ENCODE measurements around the gene PTPRM. TPM values are rescaled to one million over a fixed set of nuclear protein-coding genes. Genes with fewer than 3 reads are reported as not detected.

The PTPRM gene
- total and polyA plus RNA-seq, 4 donors, result 9.2 to 23.0 (median 12.7) TPM

DNA sequence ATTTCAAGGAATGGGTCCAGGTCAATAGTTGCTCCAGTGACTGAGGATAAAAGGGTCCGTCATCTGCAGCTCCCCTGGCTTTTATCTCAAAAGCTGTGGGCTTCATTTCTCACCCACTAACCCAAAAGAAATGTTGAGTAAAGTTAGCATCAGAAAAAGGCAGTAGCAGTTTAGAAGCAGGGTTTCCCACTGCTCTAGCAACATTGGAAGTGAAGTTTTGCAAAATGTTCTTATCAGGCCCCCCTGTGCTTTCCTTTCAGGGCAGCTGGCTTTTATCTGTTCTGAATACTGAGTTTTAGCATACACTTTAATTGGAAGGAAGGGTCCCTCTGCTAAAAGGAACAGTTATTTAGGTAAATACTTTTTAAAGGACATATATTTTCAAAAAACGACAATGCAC lies 745.9 kb downstream of the PTPRM start:
- H3K36me3 ChIP-seq (ENCODE audit: control insufficient read depth in 4 of 4, insufficient read depth in 3 of 4, low read depth in 1 of 4, low read length in 3 of 4), result no peaks in the 10 kb centered on the region
- 91% methylated on average over 2 of the region's 2 CpGs for WGBS

DNA sequence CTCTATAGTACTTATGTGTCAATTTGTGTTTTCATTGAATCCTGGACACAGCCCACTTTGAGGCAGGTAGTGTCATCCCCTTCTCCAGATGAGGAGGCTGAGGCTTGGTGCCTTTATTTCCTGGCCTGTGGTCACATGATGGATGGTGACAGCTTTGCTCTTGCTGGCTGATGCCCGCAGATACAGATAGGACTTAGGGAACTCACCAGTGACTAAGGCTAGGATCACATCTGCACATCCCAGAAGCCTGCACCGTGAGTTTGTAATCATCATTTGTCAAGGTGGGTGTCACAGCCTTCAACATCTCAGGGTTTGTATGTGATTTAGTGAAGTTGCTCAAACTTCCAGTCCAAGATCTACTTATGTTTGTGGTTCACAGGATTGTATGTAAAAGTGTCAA lies 747.0 kb downstream of the PTPRM start:
- Histone ChIP-seq H3K4me1 (ENCODE audit: control insufficient read depth in 4 of 4, insufficient read depth in 4 of 4, low read length in 3 of 4) (no peaks in the 10 kb centered on the region), H3K9ac (ENCODE audit: low read depth in 1 of 2, low read length in 2 of 2) (no peak overlapping the region), H3K9me3 (ENCODE audit: control insufficient read depth in 4 of 4, low read length in 3 of 4) (no peaks in the 10 kb centered on the region), H3K4me3 (ENCODE audit: low read depth in 1 of 3, low read length in 3 of 3) (no peak overlapping the region), H3K36me3 (ENCODE audit: control insufficient read depth in 4 of 4, insufficient read depth in 3 of 4, low read depth in 1 of 4, low read length in 3 of 4) (no peaks in the 10 kb centered on the region), H3K27ac (ENCODE audit: low read depth in 1 of 2, low read length in 2 of 2) (no peak overlapping the region), H3K27me3 (ENCODE audit: control insufficient read depth in 4 of 4, insufficient read depth in 4 of 4, low read length in 3 of 4) (no peaks in the 10 kb centered on the region)
- no peak for DNase-seq (ENCODE audit: low spot score)
- WGBS, result 93% methylated on average over 2 of the region's 2 CpGs
- TF ChIP-seq RXRA (IDR thresholded peaks at IDR 0.05), result no peak
- TF ChIP-seq GABPA (IDR thresholded peaks at IDR 0.05 in 1 of 2, conservative IDR thresholded peaks at IDR 0.05 in 1 of 2), result no peak
- no peak for TF ChIP-seq EGR1 (IDR thresholded peaks at IDR 0.05; ENCODE audit: low read depth in 2 of 2)
- no peak for TF ChIP-seq CTCF (IDR thresholded peaks at IDR 0.05; ENCODE audit: low read depth, low read length, missing input control)
- TF ChIP-seq, protein P1, sequence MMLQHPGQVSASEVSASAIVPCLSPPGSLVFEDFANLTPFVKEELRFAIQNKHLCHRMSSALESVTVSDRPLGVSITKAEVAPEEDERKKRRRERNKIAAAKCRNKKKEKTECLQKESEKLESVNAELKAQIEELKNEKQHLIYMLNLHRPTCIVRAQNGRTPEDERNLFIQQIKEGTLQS (IDR thresholded peaks at IDR 0.05), result no peak
- no peak for TF ChIP-seq HNF4A (conservative IDR thresholded peaks at IDR 0.05)
- TF ChIP-seq, protein P2, sequence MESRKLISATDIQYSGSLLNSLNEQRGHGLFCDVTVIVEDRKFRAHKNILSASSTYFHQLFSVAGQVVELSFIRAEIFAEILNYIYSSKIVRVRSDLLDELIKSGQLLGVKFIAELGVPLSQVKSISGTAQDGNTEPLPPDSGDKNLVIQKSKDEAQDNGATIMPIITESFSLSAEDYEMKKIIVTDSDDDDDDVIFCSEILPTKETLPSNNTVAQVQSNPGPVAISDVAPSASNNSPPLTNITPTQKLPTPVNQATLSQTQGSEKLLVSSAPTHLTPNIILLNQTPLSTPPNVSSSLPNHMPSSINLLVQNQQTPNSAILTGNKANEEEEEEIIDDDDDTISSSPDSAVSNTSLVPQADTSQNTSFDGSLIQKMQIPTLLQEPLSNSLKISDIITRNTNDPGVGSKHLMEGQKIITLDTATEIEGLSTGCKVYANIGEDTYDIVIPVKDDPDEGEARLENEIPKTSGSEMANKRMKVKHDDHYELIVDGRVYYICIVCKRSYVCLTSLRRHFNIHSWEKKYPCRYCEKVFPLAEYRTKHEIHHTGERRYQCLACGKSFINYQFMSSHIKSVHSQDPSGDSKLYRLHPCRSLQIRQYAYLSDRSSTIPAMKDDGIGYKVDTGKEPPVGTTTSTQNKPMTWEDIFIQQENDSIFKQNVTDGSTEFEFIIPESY (IDR thresholded peaks at IDR 0.05), result no peak
- TF ChIP-seq SP1 (IDR thresholded peaks at IDR 0.05), result no peak

More for the DNA sequence above, 745.9 kb downstream of the PTPRM start:
- TF ChIP-seq, protein P2 (IDR thresholded peaks at IDR 0.05), result no peak
- TF ChIP-seq, protein P1 (IDR thresholded peaks at IDR 0.05), result no peak
- TF ChIP-seq JUND (IDR thresholded peaks at IDR 0.05) (no peak), GABPA (IDR thresholded peaks at IDR 0.05 in 1 of 2, conservative IDR thresholded peaks at IDR 0.05 in 1 of 2) (no peak), FOXA1 (IDR thresholded peaks at IDR 0.05) (no peak), HNF4G (IDR thresholded peaks at IDR 0.05) (no peak), RXRA (IDR thresholded peaks at IDR 0.05) (no peak), NR2F2 (IDR thresholded peaks at IDR 0.05) (no peak), REST (IDR thresholded peaks at IDR 0.05) (no peak), TAF1 (conservative IDR thresholded peaks at IDR 0.05) (no peak)
- Histone ChIP-seq H3K4me1 (ENCODE audit: control insufficient read depth in 4 of 4, insufficient read depth in 4 of 4, low read length in 3 of 4) (no peaks in the 10 kb centered on the region), H3K27ac (ENCODE audit: low read depth in 1 of 2, low read length in 2 of 2) (no peak overlapping the region), H3K9me3 (ENCODE audit: control insufficient read depth in 4 of 4, low read length in 3 of 4) (no peaks in the 10 kb centered on the region), H3K4me3 (ENCODE audit: low read depth in 1 of 3, low read length in 3 of 3) (no peak overlapping the region), H3K9ac (ENCODE audit: low read depth in 1 of 2, low read length in 2 of 2) (no peak overlapping the region), H3K27me3 (ENCODE audit: control insufficient read depth in 4 of 4, insufficient read depth in 4 of 4, low read length in 3 of 4) (no peaks in the 10 kb centered on the region)
- no peak for DNase-seq (ENCODE audit: low spot score)
